ENCODE results near the gene EPM2AIP1.

DNA sequence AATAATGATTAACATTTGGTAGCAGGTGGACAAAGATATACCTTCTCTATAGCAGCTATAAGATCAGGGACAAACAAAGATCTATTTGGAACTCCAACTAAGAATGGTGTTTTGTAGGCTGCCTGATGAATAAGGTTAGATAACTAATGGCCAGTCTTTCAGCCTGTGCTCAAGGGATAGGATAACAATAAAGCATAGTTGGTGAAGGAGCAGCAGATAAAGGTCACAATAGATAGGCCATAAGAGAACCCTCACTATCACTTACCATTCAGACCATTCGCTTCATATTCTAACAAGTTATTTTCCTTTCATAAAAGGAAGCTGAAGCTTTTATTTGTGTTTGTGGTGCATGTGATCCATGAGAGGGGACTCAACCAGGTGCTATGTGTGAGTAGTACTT, 19.8 kb downstream of the EPM2AIP1 start:
- TF ChIP-seq, protein P1, sequence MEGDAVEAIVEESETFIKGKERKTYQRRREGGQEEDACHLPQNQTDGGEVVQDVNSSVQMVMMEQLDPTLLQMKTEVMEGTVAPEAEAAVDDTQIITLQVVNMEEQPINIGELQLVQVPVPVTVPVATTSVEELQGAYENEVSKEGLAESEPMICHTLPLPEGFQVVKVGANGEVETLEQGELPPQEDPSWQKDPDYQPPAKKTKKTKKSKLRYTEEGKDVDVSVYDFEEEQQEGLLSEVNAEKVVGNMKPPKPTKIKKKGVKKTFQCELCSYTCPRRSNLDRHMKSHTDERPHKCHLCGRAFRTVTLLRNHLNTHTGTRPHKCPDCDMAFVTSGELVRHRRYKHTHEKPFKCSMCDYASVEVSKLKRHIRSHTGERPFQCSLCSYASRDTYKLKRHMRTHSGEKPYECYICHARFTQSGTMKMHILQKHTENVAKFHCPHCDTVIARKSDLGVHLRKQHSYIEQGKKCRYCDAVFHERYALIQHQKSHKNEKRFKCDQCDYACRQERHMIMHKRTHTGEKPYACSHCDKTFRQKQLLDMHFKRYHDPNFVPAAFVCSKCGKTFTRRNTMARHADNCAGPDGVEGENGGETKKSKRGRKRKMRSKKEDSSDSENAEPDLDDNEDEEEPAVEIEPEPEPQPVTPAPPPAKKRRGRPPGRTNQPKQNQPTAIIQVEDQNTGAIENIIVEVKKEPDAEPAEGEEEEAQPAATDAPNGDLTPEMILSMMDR (IDR thresholded peaks at IDR 0.05): no peak
- no peak for TF ChIP-seq EZH2phosphoT487 (IDR thresholded peaks at IDR 0.05)
